ENCODE results near the gene TRAF5.

Gene TRAF5

DNA sequence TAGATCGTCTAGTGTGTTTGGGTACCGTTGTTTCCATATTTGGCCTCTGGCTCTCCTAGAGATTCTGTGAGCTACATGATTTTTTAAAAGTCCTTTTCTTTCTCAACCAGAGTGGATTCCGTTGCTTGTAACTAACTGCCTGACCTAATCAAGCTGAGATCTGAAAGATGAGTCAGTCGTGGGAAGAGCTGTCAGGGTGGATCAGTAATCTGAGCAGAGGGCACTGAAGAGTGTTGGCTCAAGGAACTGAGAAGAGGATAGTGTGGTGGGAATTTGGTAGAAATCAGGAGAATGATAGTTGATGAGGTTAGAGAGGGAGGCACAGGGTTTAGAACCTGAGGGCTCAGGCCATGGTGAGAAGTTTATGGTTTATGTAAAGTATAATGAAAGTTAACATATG lies 52.2 kb downstream of the TRAF5 start:
- no peaks in the 10 kb centered on the region for H4K20me1 ChIP-seq (ENCODE audit: insufficient read depth, low read length, poor library complexity, severe bottlenecking)
- no peak overlapping the region for H3K4me2 ChIP-seq (ENCODE audit: low read depth, low read length, poor library complexity, severe bottlenecking)
- no peak overlapping the region for H2AFZ ChIP-seq (ENCODE audit: low read length)
- H3K36me3 ChIP-seq (ENCODE audit: insufficient read depth, low read length) = peaks cover 31% of the 10 kb centered on the region; the same call in 1 of the 2 replicates
- TF ChIP-seq, protein P1, sequence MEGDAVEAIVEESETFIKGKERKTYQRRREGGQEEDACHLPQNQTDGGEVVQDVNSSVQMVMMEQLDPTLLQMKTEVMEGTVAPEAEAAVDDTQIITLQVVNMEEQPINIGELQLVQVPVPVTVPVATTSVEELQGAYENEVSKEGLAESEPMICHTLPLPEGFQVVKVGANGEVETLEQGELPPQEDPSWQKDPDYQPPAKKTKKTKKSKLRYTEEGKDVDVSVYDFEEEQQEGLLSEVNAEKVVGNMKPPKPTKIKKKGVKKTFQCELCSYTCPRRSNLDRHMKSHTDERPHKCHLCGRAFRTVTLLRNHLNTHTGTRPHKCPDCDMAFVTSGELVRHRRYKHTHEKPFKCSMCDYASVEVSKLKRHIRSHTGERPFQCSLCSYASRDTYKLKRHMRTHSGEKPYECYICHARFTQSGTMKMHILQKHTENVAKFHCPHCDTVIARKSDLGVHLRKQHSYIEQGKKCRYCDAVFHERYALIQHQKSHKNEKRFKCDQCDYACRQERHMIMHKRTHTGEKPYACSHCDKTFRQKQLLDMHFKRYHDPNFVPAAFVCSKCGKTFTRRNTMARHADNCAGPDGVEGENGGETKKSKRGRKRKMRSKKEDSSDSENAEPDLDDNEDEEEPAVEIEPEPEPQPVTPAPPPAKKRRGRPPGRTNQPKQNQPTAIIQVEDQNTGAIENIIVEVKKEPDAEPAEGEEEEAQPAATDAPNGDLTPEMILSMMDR (conservative IDR thresholded peaks at IDR 0.05; ENCODE audit: low read length) = no peak
- TF ChIP-seq EZH2phosphoT487 (IDR thresholded peaks at IDR 0.05; ENCODE audit: borderline replicate concordance) = no peak
- no peaks in the 10 kb centered on the region for H3F3A ChIP-seq (ENCODE audit: low read depth)
- H3K9me3 ChIP-seq (ENCODE audit: insufficient read depth, low read depth, low read length) = no peaks in the 10 kb centered on the region
- no peak overlapping the region for H3K4me3 ChIP-seq (ENCODE audit: low read length, poor library complexity, severe bottlenecking)
- H3K27me3 ChIP-seq (ENCODE audit: insufficient read depth, low read length, poor library complexity, severe bottlenecking) = no peaks in the 10 kb centered on the region
- H3K9me2 ChIP-seq (replicated peaks; ENCODE audit: low read depth, low read length) = no peaks in the 10 kb centered on the region
- no peak overlapping the region for H3K9ac ChIP-seq (ENCODE audit: low read depth, low read length, poor library complexity, severe bottlenecking)
- H3K4me1 ChIP-seq (ENCODE audit: insufficient read depth, low read length, poor library complexity, severe bottlenecking) = peaks cover 11% of the 10 kb centered on the region
- no peaks in the 10 kb centered on the region for H3K79me2 ChIP-seq (ENCODE audit: insufficient read depth, low read length)

DNA sequence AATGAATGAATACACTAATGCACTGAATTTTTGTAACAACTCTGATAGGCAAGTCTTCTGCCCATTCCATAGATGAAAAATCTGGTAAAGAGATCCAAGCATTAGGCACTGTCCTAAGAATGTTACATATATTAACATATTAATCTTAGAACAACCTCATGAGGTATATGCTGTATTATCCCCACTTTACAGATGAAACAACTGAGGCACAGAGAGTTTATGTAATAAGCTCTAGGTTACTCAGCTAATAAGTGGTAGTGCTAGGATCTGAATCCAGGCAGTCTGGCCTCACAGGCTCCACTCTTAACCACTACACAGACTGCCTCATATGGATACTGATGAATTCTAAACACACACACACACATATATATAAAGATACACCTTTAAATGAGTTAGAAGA lies 52.8 kb downstream of the TRAF5 start:
- Histone ChIP-seq H3K79me2 (ENCODE audit: insufficient read depth, low read length) (no peaks in the 10 kb centered on the region), H3K4me1 (ENCODE audit: insufficient read depth, low read length, poor library complexity, severe bottlenecking) (peaks cover 11% of the 10 kb centered on the region), H4K20me1 (ENCODE audit: insufficient read depth, low read length, poor library complexity, severe bottlenecking) (no peaks in the 10 kb centered on the region), H3K9me2 (replicated peaks; ENCODE audit: low read depth, low read length) (no peaks in the 10 kb centered on the region), H2AFZ (ENCODE audit: low read length) (no peak overlapping the region), H3K4me2 (ENCODE audit: low read depth, low read length, poor library complexity, severe bottlenecking) (no peak overlapping the region), H3K9me3 (ENCODE audit: insufficient read depth, low read depth, low read length) (no peaks in the 10 kb centered on the region), H3K9ac (ENCODE audit: low read depth, low read length, poor library complexity, severe bottlenecking) (no peak overlapping the region), H3K4me3 (ENCODE audit: low read length, poor library complexity, severe bottlenecking) (no peak overlapping the region), H3K27me3 (ENCODE audit: insufficient read depth, low read length, poor library complexity, severe bottlenecking) (no peaks in the 10 kb centered on the region), H3F3A (ENCODE audit: low read depth) (no peaks in the 10 kb centered on the region), H3K36me3 (ENCODE audit: insufficient read depth, low read length) (peaks cover 25% of the 10 kb centered on the region; the same call in 1 of the 2 replicates)
- TF ChIP-seq, protein P1 (conservative IDR thresholded peaks at IDR 0.05; ENCODE audit: low read length) = no peak
- no peak for TF ChIP-seq EZH2phosphoT487 (IDR thresholded peaks at IDR 0.05; ENCODE audit: borderline replicate concordance)

GRCh38 chr1:211381481-211382181 lies 55.0 kb downstream of the TRAF5 start:
- Histone ChIP-seq H3K27me3 (ENCODE audit: insufficient read depth, low read length, poor library complexity, severe bottlenecking) (no peaks in the 10 kb centered on the region), H2AFZ (ENCODE audit: low read length) (no peak overlapping the region), H3K36me3 (ENCODE audit: insufficient read depth, low read length) (peaks cover 4% of the 10 kb centered on the region; the same call in 1 of the 2 replicates), H4K20me1 (ENCODE audit: insufficient read depth, low read length, poor library complexity, severe bottlenecking) (no peaks in the 10 kb centered on the region), H3K4me2 (ENCODE audit: low read depth, low read length, poor library complexity, severe bottlenecking) (no peak overlapping the region), H3K4me3 (ENCODE audit: low read length, poor library complexity, severe bottlenecking) (no peak overlapping the region), H3K79me2 (ENCODE audit: insufficient read depth, low read length) (no peaks in the 10 kb centered on the region), H3K9me2 (replicated peaks; ENCODE audit: low read depth, low read length) (no peaks in the 10 kb centered on the region), H3F3A (ENCODE audit: low read depth) (no peaks in the 10 kb centered on the region), H3K4me1 (ENCODE audit: insufficient read depth, low read length, poor library complexity, severe bottlenecking) (peaks cover 9% of the 10 kb centered on the region), H3K9me3 (ENCODE audit: insufficient read depth, low read depth, low read length) (no peaks in the 10 kb centered on the region), H3K9ac (ENCODE audit: low read depth, low read length, poor library complexity, severe bottlenecking) (no peak overlapping the region)
- TF ChIP-seq, protein P1 (conservative IDR thresholded peaks at IDR 0.05; ENCODE audit: low read length) = no peak
- no peak for TF ChIP-seq EZH2phosphoT487 (IDR thresholded peaks at IDR 0.05; ENCODE audit: borderline replicate concordance)
